ENCODE results near the gene ITPA.
"Not testable (repeated sequence)": the region's sequence is repeated elsewhere in the genome, so short reads cannot be mapped to it uniquely, and the experiment has no call there.

ITPA gene

GRCh38 chr20:3203315-3204123, 5.8 kb upstream of the ITPA start:
- ChIA-PET CTCF (interaction anchor here (0.6 to 1.0 kb wide), 8 partner anchors 14 to 463 kb away, joined by 3 to 5 read pairs (median 3); no protein-coding TSS in a partner anchor), POLR2A (ENCODE audit: low non-redundant PET) (interaction anchor here (1.0 kb wide), 1 partner anchor 22 kb away, joined by 3 read pairs; no protein-coding TSS in a partner anchor)
- H3K27ac ChIP-seq = peak overlapping the region; percentile 88
- no peak for DNase-seq (ENCODE audit: low spot score)
- TF ChIP-seq, protein P1, sequence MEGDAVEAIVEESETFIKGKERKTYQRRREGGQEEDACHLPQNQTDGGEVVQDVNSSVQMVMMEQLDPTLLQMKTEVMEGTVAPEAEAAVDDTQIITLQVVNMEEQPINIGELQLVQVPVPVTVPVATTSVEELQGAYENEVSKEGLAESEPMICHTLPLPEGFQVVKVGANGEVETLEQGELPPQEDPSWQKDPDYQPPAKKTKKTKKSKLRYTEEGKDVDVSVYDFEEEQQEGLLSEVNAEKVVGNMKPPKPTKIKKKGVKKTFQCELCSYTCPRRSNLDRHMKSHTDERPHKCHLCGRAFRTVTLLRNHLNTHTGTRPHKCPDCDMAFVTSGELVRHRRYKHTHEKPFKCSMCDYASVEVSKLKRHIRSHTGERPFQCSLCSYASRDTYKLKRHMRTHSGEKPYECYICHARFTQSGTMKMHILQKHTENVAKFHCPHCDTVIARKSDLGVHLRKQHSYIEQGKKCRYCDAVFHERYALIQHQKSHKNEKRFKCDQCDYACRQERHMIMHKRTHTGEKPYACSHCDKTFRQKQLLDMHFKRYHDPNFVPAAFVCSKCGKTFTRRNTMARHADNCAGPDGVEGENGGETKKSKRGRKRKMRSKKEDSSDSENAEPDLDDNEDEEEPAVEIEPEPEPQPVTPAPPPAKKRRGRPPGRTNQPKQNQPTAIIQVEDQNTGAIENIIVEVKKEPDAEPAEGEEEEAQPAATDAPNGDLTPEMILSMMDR (conservative IDR thresholded peaks at IDR 0.05; ENCODE audit: low read depth) = no peak

GRCh38 chr20:3204124-3204794, 5.0 kb upstream of the ITPA start, which contains the start of gene DDRGK1:
DDRGK1 (minus strand) TSS chr20:3204682; CDS start chr20:3204627, 55 bp downstream.
- POLR2A ChIA-PET (ENCODE audit: low non-redundant PET) = interaction anchor here (1.0 kb wide), 1 partner anchor 21 kb away, joined by 3 read pairs; no protein-coding TSS in a partner anchor
- CTCF ChIA-PET = interaction anchor here (0.6 to 1.0 kb wide), 3 partner anchors 14 to 464 kb away, joined by 3 to 4 read pairs (median 3); no protein-coding TSS in a partner anchor
- TF ChIP-seq, protein P1 (conservative IDR thresholded peaks at IDR 0.05; ENCODE audit: low read depth) = no peak
- H3K27ac ChIP-seq = peak within 1 kb of the TSS; percentile 88
- peak; percentile 94 for DNase-seq (ENCODE audit: low spot score)

GRCh38 chr20:3208786-3209256, 477 bp upstream of the ITPA start:
- no peak for DNase-seq (ENCODE audit: low spot score)
- H3K27ac ChIP-seq = peak overlapping the region; percentile 87
- TF ChIP-seq, protein P1 (conservative IDR thresholded peaks at IDR 0.05; ENCODE audit: low read depth) = no peak
- CTCF ChIA-PET = interaction anchor here (0.7 to 1.0 kb wide), 2 partner anchors 46 to 107 kb away, joined by 3 read pairs; no protein-coding TSS in a partner anchor
- POLR2A ChIA-PET (ENCODE audit: low non-redundant PET) = interaction anchor here (1.7 kb wide), 1 partner anchor 31 kb away, joined by 5 read pairs; the partner anchor contains the start of gene SLC4A11

DNA sequence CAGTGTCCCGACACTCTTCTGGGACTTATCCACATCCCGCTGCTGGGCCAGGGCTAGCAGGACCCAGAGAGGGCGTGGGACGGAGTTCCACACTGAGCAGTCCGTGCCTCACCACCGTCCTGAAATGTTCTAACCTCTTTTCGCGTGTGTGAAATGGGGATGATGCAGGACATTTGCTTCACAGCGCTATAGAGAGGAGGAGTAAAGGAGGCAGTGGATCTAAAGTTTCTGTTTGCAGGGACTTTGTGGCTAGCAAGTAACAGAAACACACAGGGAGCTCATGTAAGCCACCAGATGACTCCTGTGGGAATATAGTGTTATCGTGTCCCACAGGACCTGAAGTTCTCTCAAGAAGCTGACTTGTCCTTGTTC, 634 bp downstream of the ITPA start:
- H3K27ac ChIP-seq = peak overlapping the region; percentile 87
- POLR2A ChIA-PET (ENCODE audit: low non-redundant PET) = no interaction called here

DNA sequence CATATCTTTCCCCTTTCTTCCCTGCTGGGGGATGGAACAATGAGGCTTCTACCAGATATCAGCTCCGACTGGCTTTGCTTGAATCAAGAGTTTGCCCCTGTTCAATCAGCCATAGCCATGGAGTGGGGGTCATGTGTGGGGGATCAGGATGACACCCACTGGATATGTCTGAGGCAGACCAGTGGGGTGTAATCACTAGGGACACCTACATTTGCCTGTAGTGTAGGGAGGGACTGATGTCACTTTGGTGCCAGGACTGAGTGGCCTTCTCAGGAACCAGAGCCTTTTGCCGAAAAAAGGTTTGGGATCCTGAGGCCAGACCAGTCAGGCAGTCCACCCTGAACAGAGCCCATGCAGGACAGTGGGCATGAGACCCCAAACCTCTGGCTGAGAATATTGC, 1.0 kb downstream of the ITPA start:
- H3K27ac ChIP-seq = peak overlapping the region; percentile 4; the same call in 1 of the 2 replicates
- no peak for DNase-seq (ENCODE audit: low spot score)
- CTCF ChIA-PET = interaction anchor here (0.6 to 2.0 kb wide), 2 partner anchors 37 to 1750 kb away, joined by 4 to 5 read pairs; no protein-coding TSS in a partner anchor
- TF ChIP-seq, protein P1 (conservative IDR thresholded peaks at IDR 0.05; ENCODE audit: low read depth) = no peak
- POLR2A ChIA-PET (ENCODE audit: low non-redundant PET) = no interaction called here

More for the DNA sequence above, 634 bp downstream of the ITPA start:
- TF ChIP-seq, protein P1 (conservative IDR thresholded peaks at IDR 0.05; ENCODE audit: low read depth) = no peak
- CTCF ChIA-PET = interaction anchor here (0.6 to 2.0 kb wide), 3 partner anchors 31 to 1749 kb away, joined by 3 to 5 read pairs (median 4); no protein-coding TSS in a partner anchor
- DNase-seq (ENCODE audit: low spot score) = no peak

- ChIA-PET CTCF (no interaction called here), POLR2A (ENCODE audit: low non-redundant PET) (interaction anchor here (0.6 kb wide), 1 partner anchor 53 kb away, joined by 3 read pairs; the partner anchor contains the start of genes FASTKD5 and UBOX5)
- TF ChIP-seq, protein P1 (conservative IDR thresholded peaks at IDR 0.05; ENCODE audit: low read depth) = no peak
Measured at GRCh38 chr20:3213226-3213625, 3.9 kb downstream of the ITPA start.

GRCh38 chr20:3215359-3215917, 6.1 kb downstream of the ITPA start:
- CTCF ChIA-PET; POLR2A ChIA-PET (ENCODE audit: low non-redundant PET); DNase-seq (ENCODE audit: low spot score): not testable (repeated sequence)

More at GRCh38 chr20:3213226-3213625, 3.9 kb downstream of the ITPA start:
- no peak for DNase-seq (ENCODE audit: low spot score)
- no peak overlapping the region for H3K27ac ChIP-seq

More at GRCh38 chr20:3215359-3215917, 6.1 kb downstream of the ITPA start:
- H3K27ac ChIP-seq = not testable (repeated sequence)

All from RWPE1 (cell line).